GM18511 (cell line): ENCODE results near the gene PP2D1.
"Not testable (repeated sequence)": the region's sequence is repeated elsewhere in the genome, so short reads cannot be mapped to it uniquely, and the experiment has no call there.

Source experiments
- ATAC-seq: cut with Tn5 transposase; IDR thresholded peaks from one replicate; pipeline ENCODE4 v1.9.1; 2021; ENCODE audit warnings: mild to moderate bottlenecking, moderate library complexity; ENCODE audit not compliant: unreplicated experiment

PP2D1 gene

GRCh38 chr3:19972054-19972453, 40.0 kb downstream of the PP2D1 start:
- ATAC-seq: no peak

GRCh38 chr3:19970327-19970726, 41.7 kb downstream of the PP2D1 start:
- ATAC-seq: no peak

GRCh38 chr3:19967812-19968211, 44.3 kb downstream of the PP2D1 start:
- ATAC-seq: no peak

GRCh38 chr3:19967208-19967607, 44.9 kb downstream of the PP2D1 start:
- no peak for ATAC-seq

- ATAC-seq: no peak
These were observed 50.1 kb downstream of the PP2D1 start for GRCh38 chr3:19961960-19962359.

GRCh38 chr3:19960696-19961095, 51.4 kb downstream of the PP2D1 start:
- no peak for ATAC-seq

GRCh38 chr3:19959505-19959904, 52.6 kb downstream of the PP2D1 start:
- no peak for ATAC-seq

GRCh38 chr3:19957354-19957753, 54.7 kb downstream of the PP2D1 start:
- not testable (repeated sequence) for ATAC-seq

GRCh38 chr3:19954676-19955075, 57.4 kb downstream of the PP2D1 start:
- no peak for ATAC-seq

GRCh38 chr3:19950316-19950715, 61.7 kb downstream of the PP2D1 start:
- ATAC-seq: no peak

- ATAC-seq: no peak
These were observed 63.9 kb downstream of the PP2D1 start for GRCh38 chr3:19948226-19948591.

GRCh38 chr3:19947549-19948225, 64.4 kb downstream of the PP2D1 start:
- ATAC-seq: peak; percentile 31

GRCh38 chr3:19946832-19947548, 65.1 kb downstream of the PP2D1 start, which contains the start of gene RAB5A:
RAB5A (plus strand) TSS chr3:19947097; CDS start chr3:19950899, 3,802 bp downstream.
- peak; percentile 95 for ATAC-seq

- peak; percentile 3 for ATAC-seq
These were observed 65.9 kb downstream of the PP2D1 start for GRCh38 chr3:19945969-19946831.

- ATAC-seq: no peak
These were observed 66.5 kb downstream of the PP2D1 start for GRCh38 chr3:19945534-19945933.

GRCh38 chr3:19940643-19941042, 71.4 kb downstream of the PP2D1 start:
- no peak for ATAC-seq

GRCh38 chr3:19938295-19938627, 73.8 kb downstream of the PP2D1 start:
- ATAC-seq: no peak

GRCh38 chr3:19937459-19938294, 74.4 kb downstream of the PP2D1 start:
- no peak for ATAC-seq
